SHP77 (cell line): Measurements from ENCODE around the gene PRH1.

Experiments
- DNase-seq, 2 experiments: peaks; one replicate each; lab custom pipeline; 2025; lab: John Stamatoyannopoulos, UW

Gene PRH1

GRCh38 chr12:10838461-10838860 lies 45.6 kb downstream of the PRH1 start:
- DNase-seq: no peak
